Prostate gland (tissue), 2 donors: ENCODE data around the gene RIMBP2. TPM values are rescaled to one million over a fixed set of nuclear protein-coding genes. Genes with fewer than 3 reads are reported as not detected.
"Not testable (repeated sequence)": the region's sequence is repeated elsewhere in the genome, so short reads cannot be mapped to it uniquely, and the experiment has no call there.

Experiments used
- DNase-seq: peaks from one replicate; pipeline ENCODE4 v3.0.0-alpha.2; 2019; ENCODE audit warnings: low spot score
- H3K27ac ChIP-seq, 2 donors: fragments of 200-600 bp; sonication (generic); 2 replicates each; pipeline ENCODE4 v1.5.1; 2017 to 2019
- H3K27me3 ChIP-seq: fragments of 200-600 bp; sonication (generic); replicated peaks from 2 replicates; pipeline ENCODE4 v1.5.1; 2019; ENCODE audit not compliant: insufficient read depth
- H3K36me3 ChIP-seq, 2 donors: fragments of 200-600 bp; sonication (generic); 1 replicate in 1 of 2; 2 replicates in 1 of 2; pipeline versions ENCODE4 v1.5.1 to v1.8.1; 2017 to 2019
- H3K4me1 ChIP-seq: fragments of 200-600 bp; sonication (generic); replicated peaks from 2 replicates; pipeline ENCODE4 v1.5.1; 2019
- H3K4me3 ChIP-seq, 2 donors: fragments of 200-600 bp; sonication (generic); 2 replicates each; pipeline ENCODE4 v1.5.1; 2017 to 2019
- H3K9me3 ChIP-seq: fragments of 200-600 bp; sonication (generic); 2 replicates; pipeline ENCODE4 v1.5.1; 2017
- POLR2A ChIP-seq: fragments of 450-650 bp; IDR thresholded peaks from one replicate; pipeline ENCODE4 v1.6.1; 2016; ENCODE audit warnings: antibody characterized with exemption, mild to moderate bottlenecking
- POLR2AphosphoS5 ChIP-seq: sonication (generic); formaldehyde crosslinking; IDR thresholded peaks from one replicate; pipeline ENCODE4 v1.6.1; 2017; ENCODE audit warnings: antibody characterized with exemption
- WGBS: methylation state at CpG from one replicate; pipeline ENCODE4 v1.1.5; 2018; 5-methylcytosine and 5-hydroxymethylcytosine counted together
- intact Hi-C: fragments of 100-400 bp; cut with DNase I; formaldehyde crosslinking; loops from one replicate; pipeline ENCODE4 v1.14.2; 2022
- total RNA-seq, 2 donors: library from RNA; depleted of rRNA; stranded (reverse); fragments of >200 nt; gene quantifications; one replicate each; pipeline ENCODE4 v1.1.0, GENCODE V29; 2016
- TF ChIP-seq, protein P1 (sequence below), 4 experiments: fragments of 200-600 bp in 2 of 4; fragments of 450-650 bp in 2 of 4; sonication (generic) in 2 of 4; IDR thresholded peaks; 1 replicate in 3 of 4; 2 replicates in 1 of 4; pipeline ENCODE4 v1.5.1; 2016 to 2019; ENCODE audit warnings: antibody characterized with exemption in 4 of 4, mild to moderate bottlenecking in 2 of 4, moderate library complexity in 2 of 4

RIMBP2 gene
- total RNA-seq, 2 donors from 2014 or later = 0.96 to 7.0 TPM

DNA sequence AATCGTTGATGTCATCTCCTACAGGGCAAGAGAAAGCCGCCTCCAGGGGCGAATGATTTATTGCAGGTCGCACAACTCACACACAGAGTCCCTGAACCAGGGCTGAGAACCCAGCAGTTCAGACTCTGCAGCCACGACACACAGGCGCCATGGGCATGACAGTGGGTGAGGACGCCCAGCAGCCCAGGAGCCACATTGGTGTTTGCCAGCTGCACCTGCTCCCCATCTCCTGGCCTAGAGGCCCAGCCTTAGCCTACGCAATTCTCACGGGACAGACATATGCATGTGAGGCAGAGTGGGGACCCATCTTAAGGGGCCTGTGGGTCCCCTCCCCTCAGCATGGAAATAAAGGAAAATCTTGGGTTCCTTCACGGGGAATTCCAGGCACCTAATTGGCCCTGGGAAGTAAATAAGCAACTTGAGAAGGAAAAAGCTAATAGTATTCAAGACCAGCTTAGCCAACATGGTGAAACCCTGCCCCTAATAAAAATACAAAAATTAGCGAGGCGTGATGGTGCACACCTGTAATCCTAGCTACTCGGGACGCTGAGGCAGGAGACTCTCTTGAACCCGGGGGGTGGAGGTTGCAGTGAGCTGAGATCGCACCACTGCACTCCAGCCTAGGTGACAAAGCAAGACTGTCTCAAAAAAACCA lies 69.3 kb downstream of the RIMBP2 start:
- Histone ChIP-seq H3K27ac (no peak overlapping the region), H3K27me3 (no peaks in the 10 kb centered on the region), H3K36me3 (no peaks in the 10 kb centered on the region), H3K4me3 (no peak overlapping the region), H3K9me3 (no peaks in the 10 kb centered on the region), H3K4me1 (no peaks in the 10 kb centered on the region)
- 71% methylated on average over 16 of the region's 16 CpGs for WGBS
- intact Hi-C loops = no loop called here
- TF ChIP-seq POLR2AphosphoS5 (no peak), POLR2A (no peak)
- TF ChIP-seq, protein P1, sequence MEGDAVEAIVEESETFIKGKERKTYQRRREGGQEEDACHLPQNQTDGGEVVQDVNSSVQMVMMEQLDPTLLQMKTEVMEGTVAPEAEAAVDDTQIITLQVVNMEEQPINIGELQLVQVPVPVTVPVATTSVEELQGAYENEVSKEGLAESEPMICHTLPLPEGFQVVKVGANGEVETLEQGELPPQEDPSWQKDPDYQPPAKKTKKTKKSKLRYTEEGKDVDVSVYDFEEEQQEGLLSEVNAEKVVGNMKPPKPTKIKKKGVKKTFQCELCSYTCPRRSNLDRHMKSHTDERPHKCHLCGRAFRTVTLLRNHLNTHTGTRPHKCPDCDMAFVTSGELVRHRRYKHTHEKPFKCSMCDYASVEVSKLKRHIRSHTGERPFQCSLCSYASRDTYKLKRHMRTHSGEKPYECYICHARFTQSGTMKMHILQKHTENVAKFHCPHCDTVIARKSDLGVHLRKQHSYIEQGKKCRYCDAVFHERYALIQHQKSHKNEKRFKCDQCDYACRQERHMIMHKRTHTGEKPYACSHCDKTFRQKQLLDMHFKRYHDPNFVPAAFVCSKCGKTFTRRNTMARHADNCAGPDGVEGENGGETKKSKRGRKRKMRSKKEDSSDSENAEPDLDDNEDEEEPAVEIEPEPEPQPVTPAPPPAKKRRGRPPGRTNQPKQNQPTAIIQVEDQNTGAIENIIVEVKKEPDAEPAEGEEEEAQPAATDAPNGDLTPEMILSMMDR (IDR thresholded peaks at IDR 0.05) = no peak
- DNase-seq = no peak

DNA sequence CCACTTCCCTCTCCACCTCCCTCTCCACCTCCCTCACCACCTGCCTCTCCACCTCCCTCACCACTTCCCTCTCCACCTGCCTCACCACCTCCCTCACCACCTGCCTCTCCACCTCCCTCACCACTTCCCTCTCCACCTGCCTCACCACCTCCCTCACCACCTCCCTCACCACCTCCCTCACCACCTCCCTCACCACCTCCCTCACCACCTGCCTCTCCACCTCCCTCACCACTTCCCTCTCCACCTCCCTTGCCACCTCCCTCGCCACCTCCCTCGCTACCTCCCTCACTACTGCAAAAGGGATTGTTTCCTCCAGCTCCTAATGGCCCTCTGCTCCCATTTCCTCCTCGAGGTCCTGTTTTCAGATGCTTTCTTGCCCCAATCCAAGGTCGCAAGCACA lies 69.9 kb downstream of the RIMBP2 start:
- H3K4me3 ChIP-seq, H3K4me1 ChIP-seq, H3K36me3 ChIP-seq, H3K27ac ChIP-seq, H3K9me3 ChIP-seq, DNase-seq, H3K27me3 ChIP-seq, intact Hi-C loops: not testable (repeated sequence)
- 75% methylated on average over 4 of the region's 4 CpGs for WGBS

DNA sequence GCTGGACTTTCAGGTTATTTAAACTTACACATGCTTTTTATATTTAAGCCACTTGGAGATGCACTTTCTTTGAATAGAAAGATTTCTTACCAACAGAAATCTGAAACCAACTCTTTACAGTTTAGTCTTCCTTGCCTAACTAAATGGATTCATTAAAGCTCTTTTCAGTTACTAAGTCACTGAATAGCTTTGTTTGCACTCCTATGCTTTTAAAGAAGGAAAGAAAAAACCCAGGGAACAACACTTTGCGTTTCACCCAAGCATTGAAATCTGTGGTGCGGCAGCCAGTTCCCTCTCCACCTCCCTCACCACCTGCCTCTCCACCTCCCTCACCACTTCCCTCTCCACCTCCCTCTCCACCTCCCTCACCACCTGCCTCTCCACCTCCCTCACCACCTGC lies 70.3 kb downstream of the RIMBP2 start:
- TF ChIP-seq, protein P1 (IDR thresholded peaks at IDR 0.05) = no peak
- no peak for TF ChIP-seq POLR2AphosphoS5
- no peak for TF ChIP-seq POLR2A
- intact Hi-C loops = no loop called here
- Histone ChIP-seq H3K27me3 (no peaks in the 10 kb centered on the region), H3K4me1 (no peaks in the 10 kb centered on the region), H3K4me3 (no peak overlapping the region), H3K27ac (no peak overlapping the region), H3K36me3 (no peaks in the 10 kb centered on the region), H3K9me3 (no peaks in the 10 kb centered on the region)
- 53% methylated on average over 2 of the region's 2 CpGs for WGBS
- no peak for DNase-seq

DNA sequence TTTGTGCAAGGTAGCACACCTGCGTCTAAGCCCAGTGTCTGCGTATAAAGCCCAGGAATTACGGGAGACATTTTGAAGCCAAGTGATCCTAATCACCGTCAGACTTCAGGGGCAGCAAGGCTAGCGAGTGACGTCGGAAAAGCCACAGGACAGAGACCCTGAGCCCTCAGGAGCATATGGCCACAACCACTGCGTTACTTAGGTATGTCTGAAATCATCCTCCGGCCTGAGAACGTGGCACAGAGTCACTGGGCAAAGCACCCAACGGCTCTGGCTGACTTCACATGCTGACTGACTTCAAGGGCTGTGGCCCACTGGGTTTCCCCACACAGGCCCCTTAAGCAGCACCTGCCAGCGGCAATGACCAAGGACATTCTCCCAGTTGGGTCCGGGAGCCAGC lies 71.5 kb downstream of the RIMBP2 start:
- Histone ChIP-seq H3K27ac (no peak overlapping the region), H3K36me3 (no peaks in the 10 kb centered on the region), H3K4me1 (no peaks in the 10 kb centered on the region), H3K27me3 (no peaks in the 10 kb centered on the region), H3K9me3 (no peaks in the 10 kb centered on the region), H3K4me3 (no peak overlapping the region)
- intact Hi-C loops = no loop called here
- TF ChIP-seq POLR2AphosphoS5 = no peak
- TF ChIP-seq, protein P1 (IDR thresholded peaks at IDR 0.05) = no peak
- no peak for TF ChIP-seq POLR2A
- DNase-seq = no peak
- 90% methylated on average over 13 of the region's 13 CpGs for WGBS

DNA sequence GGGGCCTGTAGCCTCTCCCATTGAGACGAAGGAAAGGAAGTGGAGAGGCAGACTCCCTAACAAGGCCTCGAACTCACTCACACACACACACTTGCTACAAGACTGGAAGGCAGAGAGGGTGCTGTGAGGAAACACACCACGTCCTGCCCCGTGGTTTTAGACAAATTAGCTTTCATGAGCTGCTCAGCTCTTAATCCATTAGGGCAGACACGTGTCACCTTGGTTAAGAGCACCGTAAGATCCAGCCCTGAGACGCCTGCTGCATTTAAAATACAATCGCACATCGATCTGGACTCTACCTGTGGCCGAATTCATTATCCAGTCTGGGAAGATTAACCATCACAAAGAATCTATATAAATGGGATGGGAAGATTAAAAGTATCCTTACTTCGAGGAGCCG lies 72.0 kb downstream of the RIMBP2 start:
- intact Hi-C loops = no loop called here
- no peak overlapping the region for H3K4me3 ChIP-seq
- H3K9me3 ChIP-seq = no peaks in the 10 kb centered on the region
- no peak for DNase-seq
- H3K27me3 ChIP-seq = no peaks in the 10 kb centered on the region
- H3K4me1 ChIP-seq = no peaks in the 10 kb centered on the region
- WGBS = 89% methylated on average over 12 of the region's 12 CpGs
- no peak for TF ChIP-seq POLR2AphosphoS5
- TF ChIP-seq POLR2A = no peak
- TF ChIP-seq, protein P1 (IDR thresholded peaks at IDR 0.05) = no peak
- H3K36me3 ChIP-seq = no peaks in the 10 kb centered on the region
- no peak overlapping the region for H3K27ac ChIP-seq
